GM19351 (cell line): Measurements from ENCODE around the gene BZW1.
"Not testable (repeated sequence)": the region's sequence is repeated elsewhere in the genome, so short reads cannot be mapped to it uniquely, and the experiment has no call there.

ENCODE experiments used
- ATAC-seq: cut with Tn5 transposase; IDR thresholded peaks from one replicate; pipeline ENCODE4 v1.9.1; 2021; ENCODE audit warnings: mild to moderate bottlenecking, moderate library complexity; ENCODE audit not compliant: unreplicated experiment

Gene BZW1

GRCh38 chr2:200790185-200790584 is 21.5 kb upstream of the BZW1 start:
- ATAC-seq, result no peak

- no peak for ATAC-seq
Observed at GRCh38 chr2:200791905-200792304, 19.8 kb upstream of the BZW1 start.

GRCh38 chr2:200794143-200794542 is 17.6 kb upstream of the BZW1 start:
- no peak for ATAC-seq

- ATAC-seq, result no peak
Observed at GRCh38 chr2:200795028-200795440, 16.7 kb upstream of the BZW1 start.

GRCh38 chr2:200796561-200796960 is 15.1 kb upstream of the BZW1 start:
- no peak for ATAC-seq

- ATAC-seq, result no peak
Observed at GRCh38 chr2:200797242-200797770, 14.4 kb upstream of the BZW1 start.

- ATAC-seq, result no peak
Observed at GRCh38 chr2:200798514-200798913, 13.2 kb upstream of the BZW1 start.

GRCh38 chr2:200800458-200800857 is 11.3 kb upstream of the BZW1 start:
- ATAC-seq, result no peak

- not testable (repeated sequence) for ATAC-seq
Observed at GRCh38 chr2:200801431-200801830, 10.3 kb upstream of the BZW1 start.

GRCh38 chr2:200809506-200810251 is 2.0 kb upstream of the BZW1 start:
- ATAC-seq, result no peak

GRCh38 chr2:200810252-200810997 is 1.3 kb upstream of the BZW1 start:
- no peak for ATAC-seq

- no peak for ATAC-seq
Observed at GRCh38 chr2:200810998-200811332, 745 bp upstream of the BZW1 start.

- ATAC-seq, result peak; percentile 40
Observed at GRCh38 chr2:200812122-200813022, 662 bp downstream of the BZW1 start.

- ATAC-seq, result no peak
Observed at GRCh38 chr2:200814276-200814815, 2.6 kb downstream of the BZW1 start.

- no peak for ATAC-seq
Observed at GRCh38 chr2:200814917-200815316, 3.2 kb downstream of the BZW1 start.

- ATAC-seq, result not testable (repeated sequence)
Observed at GRCh38 chr2:200818732-200819131, 7.0 kb downstream of the BZW1 start.

GRCh38 chr2:200820573-200821234 is 9.0 kb downstream of the BZW1 start:
- ATAC-seq, result no peak

- ATAC-seq, result no peak
Observed at GRCh38 chr2:200821686-200822245, 10.1 kb downstream of the BZW1 start.

GRCh38 chr2:200828104-200828503 is 16.4 kb downstream of the BZW1 start:
- ATAC-seq, result no peak
